Large intestine (tissue), 3 donors: ENCODE results near the gene KARS1. TPM values are rescaled to one million over a fixed set of nuclear protein-coding genes. Genes with fewer than 3 reads are reported as not detected.

Experiments used
- DNase-seq, 2 donors: peaks; one replicate each; pipeline versions ENCODE4 v3.0.0 to v3.0.0-alpha.2; 2013
- H3K27ac ChIP-seq: one replicate; pipeline ENCODE4 v1.5.1; 2013; ENCODE audit warnings: low read length
- H3K27me3 ChIP-seq: 2 replicates; pipeline ENCODE4 v1.6.1; 2013; ENCODE audit warnings: low read length; ENCODE audit not compliant: control insufficient read depth, insufficient read depth
- H3K36me3 ChIP-seq: 2 replicates; pipeline ENCODE4 v1.6.1; 2013; ENCODE audit warnings: low read length; ENCODE audit not compliant: control insufficient read depth, insufficient read depth
- H3K4me1 ChIP-seq: one replicate; pipeline ENCODE4 v1.6.1; 2013; ENCODE audit warnings: low read length; ENCODE audit not compliant: control insufficient read depth, insufficient read depth
- H3K4me3 ChIP-seq: one replicate; pipeline ENCODE4 v1.5.1; 2013; ENCODE audit warnings: low read length
- H3K9me3 ChIP-seq: one replicate; pipeline ENCODE4 v1.6.1; 2013; ENCODE audit warnings: mild to moderate bottlenecking, low read depth, low read length, moderate library complexity; ENCODE audit not compliant: control insufficient read depth
- WGBS: methylation state at CpG from one replicate; pipeline ENCODE4 v1.1.5; 2013; ENCODE audit warnings: low lambda C conversion rate; ENCODE audit not compliant: insufficient coverage; 5-methylcytosine and 5-hydroxymethylcytosine counted together
- polyA plus RNA-seq: library from polyadenylated mRNA; unstranded; fragments of 120-200 nt; gene quantifications from one replicate; pipeline ENCODE4 v1.2.1, GENCODE V29; 2013

Gene KARS1
- polyA plus RNA-seq, 1 donor, result 100 TPM

- 100% methylated on average over 1 of the region's 10 CpGs for WGBS
- Histone ChIP-seq H3K9me3 (no peaks in the 10 kb centered on the region), H3K4me1 (no peaks in the 10 kb centered on the region), H3K27ac (no peak overlapping the region), H3K4me3 (no peak overlapping the region), H3K27me3 (no peaks in the 10 kb centered on the region), H3K36me3 (peaks cover 77% of the 10 kb centered on the region)
- DNase-seq, result no peak
Measured at GRCh38 chr16:75629132-75629531, 18.3 kb downstream of the KARS1 start.

GRCh38 chr16:75628351-75628750 lies 19.1 kb downstream of the KARS1 start:
- WGBS, result no CpG with 5 or more reads among the region's 4 CpGs
- H3K9me3 ChIP-seq, result no peaks in the 10 kb centered on the region
- no peak overlapping the region for H3K27ac ChIP-seq
- no peak overlapping the region for H3K4me3 ChIP-seq
- H3K36me3 ChIP-seq, result peaks cover 70% of the 10 kb centered on the region
- no peak for DNase-seq
- no peaks in the 10 kb centered on the region for H3K27me3 ChIP-seq
- H3K4me1 ChIP-seq, result no peaks in the 10 kb centered on the region

GRCh38 chr16:75627851-75628250 lies 19.6 kb downstream of the KARS1 start:
- Histone ChIP-seq H3K4me1 (no peaks in the 10 kb centered on the region), H3K27me3 (no peaks in the 10 kb centered on the region), H3K27ac (no peak overlapping the region), H3K4me3 (no peak overlapping the region), H3K36me3 (peaks cover 66% of the 10 kb centered on the region), H3K9me3 (peaks cover 1% of the 10 kb centered on the region)
- no CpG with 5 or more reads among the region's 3 CpGs for WGBS
- no peak for DNase-seq

- no CpG with 5 or more reads among the region's 4 CpGs for WGBS
- Histone ChIP-seq H3K27ac (no peak overlapping the region), H3K36me3 (peaks cover 57% of the 10 kb centered on the region), H3K4me1 (no peaks in the 10 kb centered on the region), H3K4me3 (no peak overlapping the region), H3K27me3 (no peaks in the 10 kb centered on the region), H3K9me3 (peaks cover 2% of the 10 kb centered on the region)
- DNase-seq, result no peak
Measured at GRCh38 chr16:75626806-75627205, 20.7 kb downstream of the KARS1 start.

- Histone ChIP-seq H3K36me3 (peaks cover 46% of the 10 kb centered on the region), H3K27ac (no peak overlapping the region)
- DNase-seq, result peak; percentile 47 to 74
Measured at GRCh38 chr16:75624921-75625334, 22.5 kb downstream of the KARS1 start.

GRCh38 chr16:75622761-75623605 lies 24.5 kb downstream of the KARS1 start, which contains the start of gene ADAT1:
TSS of gene ADAT1 (minus strand) at chr16:75623281. CDS start at chr16:75620799, 2,482 bp downstream.
- H3K27me3 ChIP-seq, result no peaks in the 10 kb centered on the region
- H3K36me3 ChIP-seq, result peaks cover 42% of the 10 kb centered on the region
- no peaks in the 10 kb centered on the region for H3K4me1 ChIP-seq
- 0% methylated on average over 5 of the region's 62 CpGs for WGBS
- DNase-seq, result peak; percentile 97 to 99
- peaks cover 2% of the 10 kb centered on the region for H3K9me3 ChIP-seq
- peak within 1 kb of the TSS; percentile 84 for H3K4me3 ChIP-seq
- H3K27ac ChIP-seq, result peak within 1 kb of the TSS; percentile 91

More at GRCh38 chr16:75624921-75625334, 22.5 kb downstream of the KARS1 start:
- H3K27me3 ChIP-seq, result no peaks in the 10 kb centered on the region
- peaks cover 2% of the 10 kb centered on the region for H3K9me3 ChIP-seq
- H3K4me1 ChIP-seq, result no peaks in the 10 kb centered on the region
- H3K4me3 ChIP-seq, result no peak overlapping the region
- WGBS, result 29% methylated on average over 3 of the region's 4 CpGs

- peaks cover 2% of the 10 kb centered on the region for H3K9me3 ChIP-seq
- peak in 1 of 2 donors; percentile 46 for DNase-seq
- no peak overlapping the region for H3K27ac ChIP-seq
- peaks cover 40% of the 10 kb centered on the region for H3K36me3 ChIP-seq
- 40% methylated on average over 1 of the region's 2 CpGs for WGBS
- no peaks in the 10 kb centered on the region for H3K27me3 ChIP-seq
- H3K4me3 ChIP-seq, result no peak overlapping the region
- no peaks in the 10 kb centered on the region for H3K4me1 ChIP-seq
Measured at GRCh38 chr16:75621170-75621477, 26.3 kb downstream of the KARS1 start.

GRCh38 chr16:75620326-75621169 lies 26.9 kb downstream of the KARS1 start:
- peaks cover 41% of the 10 kb centered on the region for H3K36me3 ChIP-seq
- no peaks in the 10 kb centered on the region for H3K27me3 ChIP-seq
- H3K4me3 ChIP-seq, result no peak overlapping the region
- H3K4me1 ChIP-seq, result no peaks in the 10 kb centered on the region
- peaks cover 2% of the 10 kb centered on the region for H3K9me3 ChIP-seq
- no peak overlapping the region for H3K27ac ChIP-seq
- no peak for DNase-seq
- no CpG with 5 or more reads among the region's 20 CpGs for WGBS

GRCh38 chr16:75618780-75619179 lies 28.7 kb downstream of the KARS1 start:
- Histone ChIP-seq H3K4me1 (no peaks in the 10 kb centered on the region), H3K36me3 (peaks cover 50% of the 10 kb centered on the region)

GRCh38 chr16:75617121-75617520 lies 30.3 kb downstream of the KARS1 start:
- WGBS, result no CpG with 5 or more reads among the region's 3 CpGs
- DNase-seq, result no peak
- no peak overlapping the region for H3K4me3 ChIP-seq
- H3K4me1 ChIP-seq, result no peaks in the 10 kb centered on the region
- H3K27ac ChIP-seq, result no peak overlapping the region
- no peaks in the 10 kb centered on the region for H3K27me3 ChIP-seq
- H3K36me3 ChIP-seq, result peaks cover 64% of the 10 kb centered on the region
- H3K9me3 ChIP-seq, result no peaks in the 10 kb centered on the region

More at GRCh38 chr16:75618780-75619179, 28.7 kb downstream of the KARS1 start:
- Histone ChIP-seq H3K9me3 (peaks cover 2% of the 10 kb centered on the region), H3K27ac (no peak overlapping the region), H3K27me3 (no peaks in the 10 kb centered on the region), H3K4me3 (no peak overlapping the region)
- WGBS, result no CpG with 5 or more reads among the region's 2 CpGs
- DNase-seq, result no peak
